Activated CD4-positive, alpha-beta T cell treated with anti-CD3 and anti-CD28 coated beads for 36 hours (primary cell): ENCODE measurements around the gene EGLN1. TPM values are rescaled to one million over a fixed set of nuclear protein-coding genes. Genes with fewer than 3 reads are reported as not detected.

Source experiments
- ATAC-seq: fragments of 200-7000 bp; cut with Tn5 transposase; one replicate; pipeline ENCODE4 v1.10.0; 2021; ENCODE audit warnings: mild to moderate bottlenecking, moderate library complexity
- CTCF ChIA-PET: fragments of 350-600 bp; sonication (Branson Sonifier 250); formaldehyde crosslinking; loops from one replicate; lab custom pipeline; 2021; ENCODE audit warnings: antibody characterized with exemption; lab: Charles Lee
- POLR2A ChIA-PET: fragments of 350-600 bp; sonication (Branson Sonifier 250); formaldehyde crosslinking; loops from one replicate; lab custom pipeline; 2021; ENCODE audit warnings: antibody characterized with exemption, inconsistent platforms; lab: Charles Lee
- DNase-seq: peaks from one replicate; pipeline ENCODE4 v3.0.0-alpha.2; 2020
- H3K27ac Mint-ChIP-seq: one replicate; pipeline ENCODE4 v1.8.0; 2021; ENCODE audit warnings: mixed read lengths
- H3K27me3 Mint-ChIP-seq: one replicate; pipeline ENCODE4 v1.8.0; 2021; ENCODE audit warnings: mixed read lengths
- H3K36me3 Mint-ChIP-seq: one replicate; pipeline ENCODE4 v1.8.0; 2021; ENCODE audit warnings: low read depth, mixed read lengths
- H3K4me1 Mint-ChIP-seq: one replicate; pipeline ENCODE4 v1.8.0; 2021; ENCODE audit warnings: mixed read lengths
- H3K4me3 Mint-ChIP-seq: one replicate; pipeline ENCODE4 v1.8.0; 2021; ENCODE audit warnings: mild to moderate bottlenecking, moderate library complexity, mixed read lengths
- H3K9me3 Mint-ChIP-seq: one replicate; pipeline ENCODE4 v1.8.0; 2021; ENCODE audit warnings: low read depth, mixed read lengths
- intact Hi-C, 2 experiments: fragments of 100-400 bp; cut with DNase I in 1 of 2; cut with micrococcal nuclease in 1 of 2; formaldehyde crosslinking; loops; one replicate each; pipeline versions ENCODE4 v1.14.2 to v1.15.1; 2022 to 2024; cut with DNase I, micrococcal nuclease
- total RNA-seq, 2 experiments: library from RNA; stranded (reverse); gene quantifications; one replicate each; pipeline ENCODE4 v1.2.3, GENCODE V29; 2021

The EGLN1 gene
- total RNA-seq, 2 experiments from 2014 or later: 31.5 to 43.7 TPM

- Mint-ChIP-seq H3K36me3 (peaks cover 5% of the 10 kb centered on the region), H3K9me3 (no peaks in the 10 kb centered on the region), H3K4me1 (peaks cover 36% of the 10 kb centered on the region), H3K27me3 (no peaks in the 10 kb centered on the region), H3K27ac (no peak overlapping the region), H3K4me3 (no peak overlapping the region)
- ChIA-PET CTCF (no interaction called here), POLR2A (no interaction called here)
- intact Hi-C loops: no loop called here
- ATAC-seq: no peak
- no peak for DNase-seq
Observed at GRCh38 chr1:231383159-231383860, 38.8 kb downstream of the EGLN1 start.

GRCh38 chr1:231382426-231382825 is 39.7 kb downstream of the EGLN1 start:
- H3K4me3 Mint-ChIP-seq: no peak overlapping the region
- ATAC-seq: no peak
- ChIA-PET POLR2A (no interaction called here), CTCF (interaction anchor here (0.6 to 0.7 kb wide), 2 partner anchors 25 to 1763 kb away, joined by 3 read pairs; no protein-coding TSS in a partner anchor)
- H3K9me3 Mint-ChIP-seq: no peaks in the 10 kb centered on the region
- no peaks in the 10 kb centered on the region for H3K27me3 Mint-ChIP-seq
- H3K4me1 Mint-ChIP-seq: peaks cover 36% of the 10 kb centered on the region
- H3K27ac Mint-ChIP-seq: no peak overlapping the region
- no peak for DNase-seq
- intact Hi-C loops: no loop called here
- H3K36me3 Mint-ChIP-seq: no peaks in the 10 kb centered on the region

- H3K27ac Mint-ChIP-seq: no peak overlapping the region
- H3K4me3 Mint-ChIP-seq: no peak overlapping the region
- no peaks in the 10 kb centered on the region for H3K27me3 Mint-ChIP-seq
- DNase-seq: no peak
- no peak for ATAC-seq
- no peaks in the 10 kb centered on the region for H3K36me3 Mint-ChIP-seq
- intact Hi-C loops: no loop called here
- H3K4me1 Mint-ChIP-seq: peaks cover 40% of the 10 kb centered on the region
- ChIA-PET CTCF (interaction anchor here (0.7 to 1.5 kb wide), 3 partner anchors 25 to 222 kb away, joined by 3 to 5 read pairs (median 3); no protein-coding TSS in a partner anchor), POLR2A (no interaction called here)
- no peaks in the 10 kb centered on the region for H3K9me3 Mint-ChIP-seq
Observed at GRCh38 chr1:231381729-231382128, 40.4 kb downstream of the EGLN1 start.

- DNase-seq (peak; percentile 48), ATAC-seq (peak; percentile 89)
- peak overlapping the region; percentile 68 for H3K27ac Mint-ChIP-seq
- POLR2A ChIA-PET: no interaction called here
- CTCF ChIA-PET: interaction anchor here (0.6 to 1.4 kb wide), 3 partner anchors 11 to 1803 kb away, joined by 3 read pairs; no protein-coding TSS in a partner anchor
- H3K4me3 Mint-ChIP-seq: no peak overlapping the region
- no peaks in the 10 kb centered on the region for H3K27me3 Mint-ChIP-seq
- no peaks in the 10 kb centered on the region for H3K9me3 Mint-ChIP-seq
- peaks cover 38% of the 10 kb centered on the region for H3K4me1 Mint-ChIP-seq
- no peaks in the 10 kb centered on the region for H3K36me3 Mint-ChIP-seq
- intact Hi-C loops: loop anchor here (5.0 kb wide), 2 partner anchors 45 to 85 kb away; partner anchors contain the start of gene EGLN1 (in 2 of the 2)
Observed at GRCh38 chr1:231376875-231377549, 45.1 kb downstream of the EGLN1 start.

- H3K36me3 Mint-ChIP-seq: no peaks in the 10 kb centered on the region
- no peaks in the 10 kb centered on the region for H3K27me3 Mint-ChIP-seq
- DNase-seq: no peak
- POLR2A ChIA-PET: no interaction called here
- H3K4me1 Mint-ChIP-seq: peaks cover 32% of the 10 kb centered on the region
- intact Hi-C loops: loop anchor here (5.0 kb wide), 2 partner anchors 46 to 86 kb away; partner anchors contain the start of gene EGLN1 (in 2 of the 2)
- H3K4me3 Mint-ChIP-seq: no peak overlapping the region
- H3K9me3 Mint-ChIP-seq: no peaks in the 10 kb centered on the region
- no peak overlapping the region for H3K27ac Mint-ChIP-seq
- no peak for ATAC-seq
- CTCF ChIA-PET: interaction anchor here (0.6 to 1.4 kb wide), 2 partner anchors 10 to 96 kb away, joined by 3 read pairs; no protein-coding TSS in a partner anchor
Observed at GRCh38 chr1:231376101-231376500, 46.0 kb downstream of the EGLN1 start.

GRCh38 chr1:231374394-231374793 is 47.7 kb downstream of the EGLN1 start:
- DNase-seq (no peak), ATAC-seq (no peak)
- intact Hi-C loops: no loop called here
- Mint-ChIP-seq H3K36me3 (peaks cover 4% of the 10 kb centered on the region), H3K9me3 (no peaks in the 10 kb centered on the region), H3K27ac (no peak overlapping the region), H3K27me3 (no peaks in the 10 kb centered on the region), H3K4me3 (no peak overlapping the region), H3K4me1 (peaks cover 26% of the 10 kb centered on the region)
- ChIA-PET CTCF (no interaction called here), POLR2A (no interaction called here)

GRCh38 chr1:231372501-231372900 is 49.6 kb downstream of the EGLN1 start:
- intact Hi-C loops: no loop called here
- DNase-seq (no peak), ATAC-seq (no peak)
- ChIA-PET CTCF (interaction anchor here (0.9 kb wide), 1 partner anchor 57 kb away, joined by 4 read pairs; no protein-coding TSS in a partner anchor), POLR2A (no interaction called here)
- H3K27ac Mint-ChIP-seq: peak overlapping the region; percentile 24
- no peaks in the 10 kb centered on the region for H3K27me3 Mint-ChIP-seq
- no peak overlapping the region for H3K4me3 Mint-ChIP-seq
- H3K4me1 Mint-ChIP-seq: peaks cover 10% of the 10 kb centered on the region
- H3K36me3 Mint-ChIP-seq: peaks cover 6% of the 10 kb centered on the region
- H3K9me3 Mint-ChIP-seq: no peaks in the 10 kb centered on the region

GRCh38 chr1:231369282-231369681 is 52.8 kb downstream of the EGLN1 start:
- no peaks in the 10 kb centered on the region for H3K9me3 Mint-ChIP-seq
- no peak overlapping the region for H3K4me3 Mint-ChIP-seq
- no peak for ATAC-seq
- H3K27ac Mint-ChIP-seq: no peak overlapping the region
- H3K36me3 Mint-ChIP-seq: peaks cover 17% of the 10 kb centered on the region
- CTCF ChIA-PET: interaction anchor here (0.6 to 1.3 kb wide), 2 partner anchors 17 to 388 kb away, joined by 3 read pairs; no protein-coding TSS in a partner anchor
- no peaks in the 10 kb centered on the region for H3K27me3 Mint-ChIP-seq
- intact Hi-C loops: no loop called here
- DNase-seq: no peak
- no peaks in the 10 kb centered on the region for H3K4me1 Mint-ChIP-seq
- POLR2A ChIA-PET: no interaction called here

- no peak overlapping the region for H3K4me3 Mint-ChIP-seq
- ATAC-seq: no peak
- DNase-seq: no peak
- no peaks in the 10 kb centered on the region for H3K4me1 Mint-ChIP-seq
- intact Hi-C loops: no loop called here
- peaks cover 23% of the 10 kb centered on the region for H3K36me3 Mint-ChIP-seq
- POLR2A ChIA-PET: no interaction called here
- CTCF ChIA-PET: interaction anchor here (1.3 kb wide), 1 partner anchor 9 kb away, joined by 4 read pairs; no protein-coding TSS in a partner anchor
- H3K27ac Mint-ChIP-seq: no peak overlapping the region
- no peaks in the 10 kb centered on the region for H3K9me3 Mint-ChIP-seq
- no peaks in the 10 kb centered on the region for H3K27me3 Mint-ChIP-seq
Observed at GRCh38 chr1:231364192-231364591, 57.9 kb downstream of the EGLN1 start.

GRCh38 chr1:231363624-231364023 is 58.5 kb downstream of the EGLN1 start:
- ATAC-seq (no peak), DNase-seq (no peak)
- CTCF ChIA-PET: interaction anchor here (0.7 to 1.5 kb wide), 6 partner anchors 14 to 238 kb away, joined by 3 to 8 read pairs (median 3); no protein-coding TSS in a partner anchor
- POLR2A ChIA-PET: no interaction called here
- Mint-ChIP-seq H3K4me3 (no peak overlapping the region), H3K27me3 (no peaks in the 10 kb centered on the region), H3K9me3 (no peaks in the 10 kb centered on the region), H3K27ac (no peak overlapping the region), H3K36me3 (peaks cover 21% of the 10 kb centered on the region), H3K4me1 (no peaks in the 10 kb centered on the region)
- intact Hi-C loops: no loop called here

- DNase-seq: no peak
- peaks cover 6% of the 10 kb centered on the region for H3K4me1 Mint-ChIP-seq
- CTCF ChIA-PET: interaction anchor here (1.1 to 2.2 kb wide), 5 partner anchors 9 to 244 kb away, joined by 3 to 8 read pairs (median 4); no protein-coding TSS in a partner anchor
- H3K36me3 Mint-ChIP-seq: peaks cover 21% of the 10 kb centered on the region
- ATAC-seq: no peak
- no peak overlapping the region for H3K4me3 Mint-ChIP-seq
- intact Hi-C loops: no loop called here
- POLR2A ChIA-PET: interaction anchor here (0.6 to 1.5 kb wide), 2 partner anchors 24 to 96 kb away, joined by 4 to 6 read pairs; partner anchors contain the start of genes EXOC8 and SPRTN
- H3K27ac Mint-ChIP-seq: no peak overlapping the region
- no peaks in the 10 kb centered on the region for H3K9me3 Mint-ChIP-seq
- no peaks in the 10 kb centered on the region for H3K27me3 Mint-ChIP-seq
Observed at GRCh38 chr1:231362325-231362724, 59.8 kb downstream of the EGLN1 start.
